Smooth muscle cell (in vitro differentiated cells): ENCODE data around the gene KBTBD6. TPM values are rescaled to one million over a fixed set of nuclear protein-coding genes. Genes with fewer than 3 reads are reported as not detected.

Experiments
- DNase-seq: peaks from one replicate; lab custom pipeline; 2025; ENCODE audit not compliant: unreplicated experiment; lab: John Stamatoyannopoulos, UW
- H2AFZ ChIP-seq: fragments of 200-600 bp; sonication (generic); 2 replicates; pipeline ENCODE4 v1.6.0; 2016; ENCODE audit warnings: antibody characterized with exemption, low read depth, mild to moderate bottlenecking
- H3F3A ChIP-seq: fragments of 200-600 bp; sonication (generic); 2 replicates; pipeline ENCODE4 v1.6.0; 2017; ENCODE audit warnings: antibody characterized with exemption, low read depth
- H3K27ac ChIP-seq: fragments of 200-600 bp; sonication (generic); 2 replicates; pipeline ENCODE4 v1.5.1; 2016; ENCODE audit warnings: low read depth, mild to moderate bottlenecking
- H3K27me3 ChIP-seq: fragments of 200-600 bp; sonication (generic); 2 replicates; pipeline ENCODE4 v1.6.1; 2016; ENCODE audit warnings: low read depth, mild to moderate bottlenecking
- H3K36me3 ChIP-seq: fragments of 200-600 bp; sonication (generic); 2 replicates; pipeline ENCODE4 v1.5.1; 2016; ENCODE audit warnings: low read depth
- H3K4me1 ChIP-seq: fragments of 200-600 bp; sonication (generic); 2 replicates; pipeline ENCODE4 v1.5.1; 2016; ENCODE audit warnings: low read depth
- H3K4me2 ChIP-seq: fragments of 200-600 bp; sonication (generic); 2 replicates; pipeline ENCODE4 v1.6.0; 2016; ENCODE audit warnings: mild to moderate bottlenecking
- H3K4me3 ChIP-seq: fragments of 200-600 bp; sonication (generic); 2 replicates; pipeline ENCODE4 v1.5.1; 2016; ENCODE audit warnings: mild to moderate bottlenecking
- H3K79me2 ChIP-seq: fragments of 200-600 bp; sonication (generic); 2 replicates; pipeline ENCODE4 v1.6.0; 2016; ENCODE audit warnings: low read depth, mild to moderate bottlenecking
- H3K9ac ChIP-seq: fragments of 200-600 bp; sonication (generic); 2 replicates; pipeline ENCODE4 v1.6.0; 2016; ENCODE audit warnings: low read depth
- H3K9me3 ChIP-seq: fragments of 200-600 bp; sonication (generic); replicated peaks from 2 replicates; pipeline ENCODE4 v1.5.1; 2016; ENCODE audit warnings: low read depth
- H4K20me1 ChIP-seq: fragments of 200-600 bp; sonication (generic); 2 replicates; pipeline ENCODE4 v1.6.0; 2016; ENCODE audit warnings: low read depth
- WGBS: methylation state at CpG from one replicate; pipeline ENCODE4 v1.1.7; 2016; ENCODE audit warnings: low lambda C conversion rate; 5-methylcytosine and 5-hydroxymethylcytosine counted together
- polyA plus RNA-seq: library from polyadenylated mRNA; unstranded; fragments of >200 nt; fragmentation: Nextera tagmentation; extraction: Ambion mirVana; gene quantifications from 2 replicates; pipeline ENCODE4 v1.2.1, GENCODE V29; 2016
- total RNA-seq: library from RNA; depleted of rRNA; stranded (reverse); fragments of >200 nt; gene quantifications from 2 replicates; pipeline ENCODE4 v1.2.3, GENCODE V29; 2014
- TF ChIP-seq, protein P1 (sequence below): fragments of 200-600 bp; sonication (generic); IDR thresholded peaks from 2 replicates; pipeline ENCODE4 v1.5.1; 2017; ENCODE audit warnings: borderline replicate concordance, mild to moderate bottlenecking, antibody characterized with exemption; ENCODE audit not compliant: insufficient read depth, poor library complexity, severe bottlenecking

Gene KBTBD6, protein sequence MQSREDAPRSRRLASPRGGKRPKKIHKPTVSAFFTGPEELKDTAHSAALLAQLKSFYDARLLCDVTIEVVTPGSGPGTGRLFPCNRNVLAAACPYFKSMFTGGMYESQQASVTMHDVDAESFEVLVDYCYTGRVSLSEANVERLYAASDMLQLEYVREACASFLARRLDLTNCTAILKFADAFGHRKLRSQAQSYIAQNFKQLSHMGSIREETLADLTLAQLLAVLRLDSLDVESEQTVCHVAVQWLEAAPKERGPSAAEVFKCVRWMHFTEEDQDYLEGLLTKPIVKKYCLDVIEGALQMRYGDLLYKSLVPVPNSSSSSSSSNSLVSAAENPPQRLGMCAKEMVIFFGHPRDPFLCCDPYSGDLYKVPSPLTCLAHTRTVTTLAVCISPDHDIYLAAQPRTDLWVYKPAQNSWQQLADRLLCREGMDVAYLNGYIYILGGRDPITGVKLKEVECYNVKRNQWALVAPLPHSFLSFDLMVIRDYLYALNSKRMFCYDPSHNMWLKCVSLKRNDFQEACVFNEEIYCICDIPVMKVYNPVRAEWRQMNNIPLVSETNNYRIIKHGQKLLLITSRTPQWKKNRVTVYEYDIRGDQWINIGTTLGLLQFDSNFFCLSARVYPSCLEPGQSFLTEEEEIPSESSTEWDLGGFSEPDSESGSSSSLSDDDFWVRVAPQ
- total RNA-seq (6.9 and 11.5 TPM in 2 replicates), polyA plus RNA-seq (5.3 and 6.5 TPM in 2 replicates)

DNA sequence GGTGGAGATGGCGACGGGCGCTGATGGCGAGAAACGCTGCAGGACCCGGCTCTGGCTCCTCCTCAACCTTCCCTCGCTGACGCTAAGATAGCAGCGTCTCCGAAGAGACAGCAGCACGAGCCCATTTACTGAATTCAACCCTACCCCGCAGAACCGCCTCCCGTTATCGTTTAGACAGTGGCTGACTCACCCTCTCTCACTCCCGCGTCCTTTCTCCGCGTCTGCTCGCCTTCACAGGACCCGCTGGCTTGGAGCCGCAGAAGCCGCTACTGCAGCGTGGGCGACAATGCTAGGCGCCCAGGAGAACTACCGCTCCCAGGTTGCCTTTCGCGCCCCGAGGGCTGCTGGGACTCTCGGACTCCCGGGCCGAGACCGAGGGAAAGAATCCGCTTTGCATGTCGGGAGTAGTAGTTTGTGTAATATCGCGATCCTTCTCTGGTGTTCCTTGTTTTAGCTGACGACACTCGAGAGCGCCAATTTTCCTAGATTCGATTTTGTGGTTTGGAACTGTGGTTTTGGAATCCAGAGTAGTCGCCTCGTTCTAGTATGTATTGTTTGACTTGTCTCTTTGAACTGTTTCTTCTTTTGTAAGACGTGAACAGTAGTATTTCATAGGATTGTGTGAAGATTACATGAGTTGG, at the start of gene KBTBD6:
Gene KBTBD6 (minus strand): TSS at position 291 of the 641 bp plus-strand sequence. CDS start 291 bp downstream, outside the sequence.
- Histone ChIP-seq H3K4me2 (peak within 1 kb of the TSS; percentile 94), H3K27me3 (no peaks in the 10 kb centered on the region), H3K36me3 (no peaks in the 10 kb centered on the region), H3K4me1 (peaks cover 24% of the 10 kb centered on the region), H3K9me3 (no peaks in the 10 kb centered on the region), H3F3A (no peaks in the 10 kb centered on the region), H4K20me1 (peaks cover 8% of the 10 kb centered on the region), H3K27ac (peak within 1 kb of the TSS; percentile 86), H3K9ac (peak within 1 kb of the TSS; percentile 96), H3K79me2 (peaks cover 16% of the 10 kb centered on the region), H2AFZ (peak within 1 kb of the TSS; percentile 93), H3K4me3 (peak within 1 kb of the TSS; percentile 87)
- 1% methylated on average over 43 of the region's 45 CpGs for WGBS
- peak; percentile 87 for DNase-seq
- TF ChIP-seq, protein P1, sequence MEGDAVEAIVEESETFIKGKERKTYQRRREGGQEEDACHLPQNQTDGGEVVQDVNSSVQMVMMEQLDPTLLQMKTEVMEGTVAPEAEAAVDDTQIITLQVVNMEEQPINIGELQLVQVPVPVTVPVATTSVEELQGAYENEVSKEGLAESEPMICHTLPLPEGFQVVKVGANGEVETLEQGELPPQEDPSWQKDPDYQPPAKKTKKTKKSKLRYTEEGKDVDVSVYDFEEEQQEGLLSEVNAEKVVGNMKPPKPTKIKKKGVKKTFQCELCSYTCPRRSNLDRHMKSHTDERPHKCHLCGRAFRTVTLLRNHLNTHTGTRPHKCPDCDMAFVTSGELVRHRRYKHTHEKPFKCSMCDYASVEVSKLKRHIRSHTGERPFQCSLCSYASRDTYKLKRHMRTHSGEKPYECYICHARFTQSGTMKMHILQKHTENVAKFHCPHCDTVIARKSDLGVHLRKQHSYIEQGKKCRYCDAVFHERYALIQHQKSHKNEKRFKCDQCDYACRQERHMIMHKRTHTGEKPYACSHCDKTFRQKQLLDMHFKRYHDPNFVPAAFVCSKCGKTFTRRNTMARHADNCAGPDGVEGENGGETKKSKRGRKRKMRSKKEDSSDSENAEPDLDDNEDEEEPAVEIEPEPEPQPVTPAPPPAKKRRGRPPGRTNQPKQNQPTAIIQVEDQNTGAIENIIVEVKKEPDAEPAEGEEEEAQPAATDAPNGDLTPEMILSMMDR = no peak

DNA sequence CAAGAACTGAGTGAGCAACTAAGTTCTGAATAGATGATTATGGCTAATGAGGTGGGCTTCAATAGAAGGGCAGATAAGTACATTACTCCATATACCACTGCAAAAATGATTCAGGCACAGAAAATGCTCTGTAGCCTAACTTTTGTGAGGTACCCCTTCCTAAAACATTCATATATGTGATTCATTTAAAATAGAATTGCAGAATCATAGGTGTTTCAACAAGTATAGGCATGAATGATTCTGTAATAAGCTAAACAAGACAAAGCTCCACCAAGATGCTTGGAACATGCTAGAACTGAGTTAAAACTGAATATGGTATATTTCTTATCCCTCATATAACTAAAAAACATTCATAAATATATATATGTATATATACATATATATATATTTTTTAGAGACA, 49.6 kb upstream of the KBTBD6 start:
- TF ChIP-seq, protein P1 = no peak
- no peak overlapping the region for H2AFZ ChIP-seq
- H3K4me1 ChIP-seq = no peaks in the 10 kb centered on the region
- no peak for DNase-seq
- no peak overlapping the region for H3K4me2 ChIP-seq
- H3K9ac ChIP-seq = no peak overlapping the region
- H3K79me2 ChIP-seq = no peaks in the 10 kb centered on the region
- H3K27me3 ChIP-seq = no peaks in the 10 kb centered on the region
- no peaks in the 10 kb centered on the region for H3K36me3 ChIP-seq
- no peaks in the 10 kb centered on the region for H4K20me1 ChIP-seq
- no peak overlapping the region for H3K27ac ChIP-seq
- no peaks in the 10 kb centered on the region for H3F3A ChIP-seq
- no peaks in the 10 kb centered on the region for H3K9me3 ChIP-seq
- H3K4me3 ChIP-seq = no peak overlapping the region

DNA sequence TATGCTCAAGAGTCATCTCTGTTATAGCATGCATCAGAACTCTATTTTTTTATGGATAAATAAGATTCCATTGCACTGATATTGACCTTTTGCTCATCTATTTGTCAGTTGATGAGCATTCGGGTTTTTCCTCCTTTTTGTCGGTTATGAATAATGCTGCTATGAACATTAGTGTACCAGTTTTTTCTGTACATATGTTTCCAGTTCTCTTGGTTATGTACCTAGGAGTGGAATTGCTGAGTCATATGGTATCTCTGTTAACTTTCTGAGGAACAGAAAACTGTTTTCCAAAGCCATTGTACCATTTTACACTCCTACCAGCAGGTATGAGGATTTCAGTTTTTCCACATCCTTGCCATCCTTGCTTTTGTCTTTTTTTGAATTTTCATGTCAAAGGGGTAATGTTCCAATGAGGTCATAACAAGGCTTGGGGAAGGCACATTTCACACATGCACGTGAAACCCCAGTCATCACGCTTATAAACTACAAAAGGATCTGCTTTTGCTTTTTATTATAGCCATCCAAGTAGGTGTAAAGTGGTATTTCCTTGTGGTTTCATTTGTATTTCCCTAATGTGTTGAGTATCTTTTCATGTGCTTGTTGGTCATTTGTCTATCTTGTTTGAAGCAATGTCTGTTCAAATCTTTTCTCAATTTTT, 47.1 kb upstream of the KBTBD6 start:
- TF ChIP-seq, protein P1 = no peak
- Histone ChIP-seq H3K36me3 (no peaks in the 10 kb centered on the region), H3K4me3 (no peak overlapping the region), H2AFZ (no peak overlapping the region), H3K4me1 (no peaks in the 10 kb centered on the region), H3K79me2 (no peaks in the 10 kb centered on the region), H3F3A (no peaks in the 10 kb centered on the region), H4K20me1 (no peaks in the 10 kb centered on the region), H3K9me3 (peaks cover 4% of the 10 kb centered on the region), H3K9ac (no peak overlapping the region), H3K27me3 (no peaks in the 10 kb centered on the region), H3K4me2 (no peak overlapping the region), H3K27ac (no peak overlapping the region)
- DNase-seq = no peak
- WGBS = 85% methylated on average over 4 of the region's 4 CpGs
